Measurements from ENCODE around the gene SYCE1L.
"Not testable (repeated sequence)": the region's sequence is repeated elsewhere in the genome, so short reads cannot be mapped to it uniquely, and the experiment has no call there.

Gene SYCE1L

GRCh38 chr16:77183137-77183536, 16.1 kb upstream of the SYCE1L start (continued):
- TF ChIP-seq ZBTB49 (tag by site-specific recombination; IDR thresholded peaks at IDR 0.05; ENCODE audit: low read depth) (no peak), KLF16 (tag by site-specific recombination; IDR thresholded peaks at IDR 0.05) (no peak)

GRCh38 chr16:77186298-77186697, 12.9 kb upstream of the SYCE1L start:
- H3K9me3 ChIP-seq (ENCODE audit: control insufficient read depth, insufficient read depth, low read depth, low read length); POLR2A ChIA-PET; H3K27ac ChIP-seq (ENCODE audit: extremely low read depth, low read depth, low read length); H3K4me3 ChIP-seq (ENCODE audit: low read depth, low read length); H3K4me1 ChIP-seq (ENCODE audit: control insufficient read depth, insufficient read depth, low read length); H3K36me3 ChIP-seq (ENCODE audit: control insufficient read depth in 2 of 2, insufficient read depth in 1 of 2, low read length in 2 of 2): not testable (repeated sequence)
- TF ChIP-seq ZBTB11 (tag by site-specific recombination; conservative IDR thresholded peaks at IDR 0.05; ENCODE audit: low read depth) (peak; percentile 65), ZNF394 (tag by site-specific recombination; IDR thresholded peaks at IDR 0.05; ENCODE audit: borderline replicate concordance) (peak; percentile 85), ZNF518A (tag by site-specific recombination; conservative IDR thresholded peaks at IDR 0.05; ENCODE audit: low read depth) (peak; percentile 77), ZNF623 (tag by site-specific recombination; IDR thresholded peaks at IDR 0.05) (peak; percentile 72), ZNF560 (tag by site-specific recombination; IDR thresholded peaks at IDR 0.05; ENCODE audit: borderline replicate concordance) (0 out of 2 replicates have a peak, but pooled peaks have one; percentile 19), RBAK (tag by site-specific recombination; IDR thresholded peaks at IDR 0.05) (0 out of 2 replicates have a peak, but pooled peaks have one; percentile 30), ZNF530 (tag by site-specific recombination; IDR thresholded peaks at IDR 0.05; ENCODE audit: low read depth) (0 out of 2 replicates have a peak, but pooled peaks have one; percentile 61), ZNF354C (tag by site-specific recombination; IDR thresholded peaks at IDR 0.05; ENCODE audit: borderline replicate concordance, low read depth) (0 out of 2 replicates have a peak, but pooled peaks have one; percentile 46), ZNF19 (tag by site-specific recombination; IDR thresholded peaks at IDR 0.05; ENCODE audit: low read depth) (peak; percentile 69; the same call in 1 of the 2 replicates), REST (tag by site-specific recombination; IDR thresholded peaks at IDR 0.05) (peak; percentile 72; the same call in 1 of the 2 replicates), ZNF138 (tag by site-specific recombination; IDR thresholded peaks at IDR 0.05; ENCODE audit: borderline replicate concordance) (0 out of 2 replicates have a peak, but pooled peaks have one; percentile 49), ZNF664 (tag by site-specific recombination; IDR thresholded peaks at IDR 0.05) (0 out of 2 replicates have a peak, but pooled peaks have one; percentile 34), ZNF510 (tag by site-specific recombination; IDR thresholded peaks at IDR 0.05; ENCODE audit: insufficient replicate concordance) (peak; percentile 43), ZNF555 (tag by site-specific recombination; conservative IDR thresholded peaks at IDR 0.05) (peak; percentile 75), ZNF140 (tag by site-specific recombination; IDR thresholded peaks at IDR 0.05) (peak; percentile 85), ZNF791 (tag by site-specific recombination; IDR thresholded peaks at IDR 0.05) (peak; percentile 74; the same call in 1 of the 2 replicates), ZNF426 (tag by site-specific recombination; IDR thresholded peaks at IDR 0.05) (peak; percentile 64), ZBTB8A (tag by site-specific recombination; IDR thresholded peaks at IDR 0.05) (peak; percentile 51; the same call in 1 of the 2 replicates)
- CTCF ChIA-PET, result interaction anchor here (0.6 kb wide), 1 partner anchor 49 kb away, joined by 3 read pairs; no protein-coding TSS in a partner anchor
